Measurements from ENCODE around the gene ZBTB46. TPM values are rescaled to one million over a fixed set of nuclear protein-coding genes. Genes with fewer than 3 reads are reported as not detected.

The ZBTB46 gene
- total and polyA plus RNA-seq, 2 donors (not counting 1 experiment from before 2014, with no cell fraction given): 0.96 to 4.5 TPM

DNA sequence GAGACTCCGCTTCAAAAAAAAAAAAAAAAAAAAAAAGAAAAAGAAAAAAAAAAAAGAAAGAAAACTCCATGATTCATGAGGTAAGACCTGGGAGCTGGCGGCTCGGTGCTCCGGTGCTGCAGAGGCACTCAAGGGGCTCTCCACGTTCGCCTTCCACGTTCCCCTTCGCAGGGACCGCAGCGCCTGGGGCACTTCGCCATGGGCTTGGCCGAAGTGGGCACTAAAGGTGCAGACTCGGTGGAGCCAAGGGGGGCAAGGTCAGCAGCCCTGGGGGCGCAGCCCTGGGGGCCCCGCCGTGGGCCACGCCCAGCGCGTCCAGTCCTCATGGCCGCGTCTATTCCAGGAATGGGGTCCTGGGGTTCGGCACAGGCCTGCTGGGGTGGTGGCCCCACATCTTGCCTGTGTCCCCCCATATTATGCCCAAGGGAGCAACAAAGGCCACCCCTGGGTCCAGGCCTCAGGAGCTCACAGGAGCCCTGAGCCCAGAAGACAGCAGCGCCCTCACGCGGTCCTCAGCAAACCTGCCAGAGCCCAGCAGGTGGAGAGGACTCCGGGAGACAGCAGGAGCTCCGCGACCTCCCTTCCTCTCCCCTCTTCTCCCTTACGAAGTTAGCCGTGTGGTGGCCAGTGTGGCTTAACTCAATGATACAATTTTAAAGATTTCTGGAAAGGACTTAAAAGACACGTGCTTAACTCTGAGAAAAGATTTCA is 21.9 kb downstream of the ZBTB46 start:
- no peak overlapping the region for H3K4me2 ChIP-seq (ENCODE audit: extremely low read depth, insufficient read depth, low read length)
- H3K4me1 ChIP-seq (ENCODE audit: control insufficient read depth, extremely low read depth, insufficient read depth, low read length): no peaks in the 10 kb centered on the region
- H3K4me3 ChIP-seq (replicated peaks in 1 of 4; ENCODE audit: control extremely low read depth in 1 of 4, insufficient read depth in 1 of 4, low read depth in 3 of 4, low read length in 4 of 4): no peak overlapping the region
- DNase-seq (ENCODE audit: low read depth in 2 of 2): no peak
- no peaks in the 10 kb centered on the region for H3K36me3 ChIP-seq (ENCODE audit: control insufficient read depth, insufficient read depth, low read length)
- H3K79me2 ChIP-seq (ENCODE audit: control insufficient read depth, insufficient read depth, low read length): no peaks in the 10 kb centered on the region
- H3K27me3 ChIP-seq (ENCODE audit: control insufficient read depth, insufficient read depth, low read length): no peaks in the 10 kb centered on the region
- no peaks in the 10 kb centered on the region for H3K9me3 ChIP-seq (ENCODE audit: control insufficient read depth, insufficient read depth, low read depth, low read length)
- H3K27ac ChIP-seq (ENCODE audit: insufficient read depth, low read length): no peak overlapping the region
- H2AFZ ChIP-seq (ENCODE audit: low read length): no peak overlapping the region
- H4K20me1 ChIP-seq (ENCODE audit: control insufficient read depth, extremely low read depth, insufficient read depth, low read length): no peaks in the 10 kb centered on the region
- TF ChIP-seq EZH2 (IDR thresholded peaks at IDR 0.05; ENCODE audit: low read length, missing control alignments): no peak
- TF ChIP-seq, protein P1, sequence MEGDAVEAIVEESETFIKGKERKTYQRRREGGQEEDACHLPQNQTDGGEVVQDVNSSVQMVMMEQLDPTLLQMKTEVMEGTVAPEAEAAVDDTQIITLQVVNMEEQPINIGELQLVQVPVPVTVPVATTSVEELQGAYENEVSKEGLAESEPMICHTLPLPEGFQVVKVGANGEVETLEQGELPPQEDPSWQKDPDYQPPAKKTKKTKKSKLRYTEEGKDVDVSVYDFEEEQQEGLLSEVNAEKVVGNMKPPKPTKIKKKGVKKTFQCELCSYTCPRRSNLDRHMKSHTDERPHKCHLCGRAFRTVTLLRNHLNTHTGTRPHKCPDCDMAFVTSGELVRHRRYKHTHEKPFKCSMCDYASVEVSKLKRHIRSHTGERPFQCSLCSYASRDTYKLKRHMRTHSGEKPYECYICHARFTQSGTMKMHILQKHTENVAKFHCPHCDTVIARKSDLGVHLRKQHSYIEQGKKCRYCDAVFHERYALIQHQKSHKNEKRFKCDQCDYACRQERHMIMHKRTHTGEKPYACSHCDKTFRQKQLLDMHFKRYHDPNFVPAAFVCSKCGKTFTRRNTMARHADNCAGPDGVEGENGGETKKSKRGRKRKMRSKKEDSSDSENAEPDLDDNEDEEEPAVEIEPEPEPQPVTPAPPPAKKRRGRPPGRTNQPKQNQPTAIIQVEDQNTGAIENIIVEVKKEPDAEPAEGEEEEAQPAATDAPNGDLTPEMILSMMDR (conservative IDR thresholded peaks at IDR 0.05 in 1 of 2, IDR thresholded peaks at IDR 0.05 in 1 of 2; ENCODE audit: low read depth in 1 of 2, low read length in 2 of 2): no peak
- H3K9ac ChIP-seq (ENCODE audit: insufficient read depth, low read length): no peak overlapping the region

DNA sequence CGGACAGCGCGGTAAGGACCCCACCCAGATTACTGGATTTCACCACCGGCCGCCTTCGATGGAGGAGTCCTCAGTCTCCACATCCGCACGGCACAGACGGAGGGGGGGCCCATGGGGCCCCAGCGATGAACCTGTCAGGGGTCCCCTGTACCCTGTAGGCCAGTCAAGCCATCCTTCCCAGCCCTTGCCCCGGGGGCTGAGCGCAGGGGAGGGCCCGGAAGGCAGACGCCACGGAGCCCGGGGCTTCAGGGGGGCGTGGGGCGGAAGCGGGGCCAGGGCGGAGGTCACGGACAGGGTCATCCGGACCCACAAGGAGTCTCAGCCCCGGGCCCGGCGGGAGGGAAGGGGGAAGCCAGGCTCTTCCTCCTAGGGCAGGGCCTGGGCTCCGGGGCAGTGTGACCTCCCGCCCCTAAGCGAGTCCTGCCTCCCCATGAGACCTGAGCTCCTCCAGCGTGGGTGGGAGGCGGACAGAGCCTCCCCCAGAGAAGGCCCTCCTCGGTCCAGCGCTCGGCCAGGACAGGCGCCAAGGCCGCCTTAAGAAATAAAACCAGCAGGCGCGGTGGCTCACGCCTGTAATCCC is 22.8 kb downstream of the ZBTB46 start:
- DNase-seq (ENCODE audit: low read depth in 2 of 2): no peak
- Histone ChIP-seq H3K27me3 (ENCODE audit: control insufficient read depth, insufficient read depth, low read length) (no peaks in the 10 kb centered on the region), H3K4me1 (ENCODE audit: control insufficient read depth, extremely low read depth, insufficient read depth, low read length) (no peaks in the 10 kb centered on the region), H3K36me3 (ENCODE audit: control insufficient read depth, insufficient read depth, low read length) (no peaks in the 10 kb centered on the region), H3K79me2 (ENCODE audit: control insufficient read depth, insufficient read depth, low read length) (no peaks in the 10 kb centered on the region), H3K9ac (ENCODE audit: insufficient read depth, low read length) (no peak overlapping the region), H3K4me2 (ENCODE audit: extremely low read depth, insufficient read depth, low read length) (no peak overlapping the region), H3K9me3 (ENCODE audit: control insufficient read depth, insufficient read depth, low read depth, low read length) (no peaks in the 10 kb centered on the region), H3K27ac (ENCODE audit: insufficient read depth, low read length) (no peak overlapping the region), H4K20me1 (ENCODE audit: control insufficient read depth, extremely low read depth, insufficient read depth, low read length) (no peaks in the 10 kb centered on the region), H3K4me3 (replicated peaks in 1 of 4; ENCODE audit: control extremely low read depth in 1 of 4, insufficient read depth in 1 of 4, low read depth in 3 of 4, low read length in 4 of 4) (no peak overlapping the region), H2AFZ (ENCODE audit: low read length) (no peak overlapping the region)
- TF ChIP-seq, protein P1 (conservative IDR thresholded peaks at IDR 0.05 in 1 of 2, IDR thresholded peaks at IDR 0.05 in 1 of 2; ENCODE audit: low read depth in 1 of 2, low read length in 2 of 2): no peak
- TF ChIP-seq EZH2 (IDR thresholded peaks at IDR 0.05; ENCODE audit: low read length, missing control alignments): no peak

DNA sequence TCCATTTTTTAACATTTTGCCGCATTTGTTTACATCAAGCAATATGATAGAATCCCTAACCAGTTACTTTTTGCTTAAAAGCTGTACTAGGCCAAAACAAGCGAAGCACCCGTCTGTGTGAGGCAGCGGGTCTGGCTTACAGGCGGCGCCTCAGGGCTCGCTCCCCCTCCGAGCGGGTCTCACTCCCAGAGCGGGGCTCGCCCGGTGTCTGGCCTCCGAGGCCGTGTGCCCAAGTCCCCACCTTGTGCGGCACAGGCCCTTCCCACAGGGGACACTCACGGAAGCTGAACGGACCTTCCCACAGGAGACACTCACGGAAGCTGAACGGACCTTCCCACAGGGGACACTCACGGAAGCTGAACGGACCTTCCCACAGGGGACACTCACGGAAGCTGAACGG is 23.4 kb downstream of the ZBTB46 start:
- no peak for DNase-seq (ENCODE audit: low read depth in 2 of 2)
- H3K4me3 ChIP-seq (replicated peaks in 1 of 4; ENCODE audit: control extremely low read depth in 1 of 4, insufficient read depth in 1 of 4, low read depth in 3 of 4, low read length in 4 of 4): no peak overlapping the region
- TF ChIP-seq, protein P1 (conservative IDR thresholded peaks at IDR 0.05 in 1 of 2, IDR thresholded peaks at IDR 0.05 in 1 of 2; ENCODE audit: low read depth in 1 of 2, low read length in 2 of 2): no peak
- TF ChIP-seq EZH2 (IDR thresholded peaks at IDR 0.05; ENCODE audit: low read length, missing control alignments): no peak

More for the DNA sequence above, 23.4 kb downstream of the ZBTB46 start:
- Histone ChIP-seq H3K9ac (ENCODE audit: insufficient read depth, low read length) (no peak overlapping the region), H3K9me3 (ENCODE audit: control insufficient read depth, insufficient read depth, low read depth, low read length) (no peaks in the 10 kb centered on the region), H3K27ac (ENCODE audit: insufficient read depth, low read length) (no peak overlapping the region), H4K20me1 (ENCODE audit: control insufficient read depth, extremely low read depth, insufficient read depth, low read length) (no peaks in the 10 kb centered on the region), H2AFZ (ENCODE audit: low read length) (no peak overlapping the region), H3K4me2 (ENCODE audit: extremely low read depth, insufficient read depth, low read length) (no peak overlapping the region), H3K36me3 (ENCODE audit: control insufficient read depth, insufficient read depth, low read length) (no peaks in the 10 kb centered on the region), H3K4me1 (ENCODE audit: control insufficient read depth, extremely low read depth, insufficient read depth, low read length) (no peaks in the 10 kb centered on the region), H3K79me2 (ENCODE audit: control insufficient read depth, insufficient read depth, low read length) (no peaks in the 10 kb centered on the region), H3K27me3 (ENCODE audit: control insufficient read depth, insufficient read depth, low read length) (no peaks in the 10 kb centered on the region)
